Heart left ventricle (tissue), 16 donors: Measurements from ENCODE around the gene ABHD17B. TPM values are rescaled to one million over a fixed set of nuclear protein-coding genes. Genes with fewer than 3 reads are reported as not detected.

ENCODE experiments used
- ATAC-seq, 4 donors: fragments of 200-7000 bp; cut with Tn5 transposase; one replicate each; pipeline ENCODE4 v1.9.1; 2020 to 2022; ENCODE audit warnings: moderate library complexity in 4 of 4, mild to moderate bottlenecking in 3 of 4, moderate number of reproducible peaks in 1 of 4
- DNase-seq, 5 donors: peaks; one replicate each; pipeline ENCODE4 v3.0.0-alpha.2; 2020
- H3K27ac ChIP-seq, 12 donors: fragments of 200-600 bp; sonication (generic) in 4 of 12; one replicate each; pipeline versions ENCODE4 v1.5.0 to v1.8.0; 2016 to 2022; ENCODE audit warnings: mild to moderate bottlenecking in 2 of 12
- H3K27me3 ChIP-seq, 9 donors: fragments of 200-600 bp; sonication (generic) in 2 of 9; one replicate each; pipeline versions ENCODE4 v1.5.1 to v1.8.0; 2016 to 2022; ENCODE audit warnings: mild to moderate bottlenecking in 3 of 9
- H3K36me3 ChIP-seq, 9 donors: fragments of 200-600 bp; sonication (generic) in 2 of 9; one replicate each; pipeline versions ENCODE4 v1.5.0 to v1.8.0; 2018 to 2022; ENCODE audit warnings: mild to moderate bottlenecking in 2 of 9
- H3K4me1 ChIP-seq, 12 donors: fragments of 200-600 bp; sonication (generic) in 4 of 12; one replicate each; pipeline versions ENCODE4 v1.5.0 to v1.8.0; 2016 to 2022; ENCODE audit warnings: mild to moderate bottlenecking in 3 of 12
- H3K4me3 ChIP-seq, 12 donors: fragments of 200-600 bp; sonication (generic) in 4 of 12; one replicate each; pipeline versions ENCODE4 v1.5.0 to v1.8.0; 2017 to 2022; ENCODE audit warnings: mild to moderate bottlenecking in 9 of 12, moderate library complexity in 4 of 12
- H3K9me3 ChIP-seq, 12 donors: fragments of 200-600 bp; sonication (generic) in 4 of 12; one replicate each; pipeline versions ENCODE4 v1.5.0 to v1.8.0; 2016 to 2022; ENCODE audit warnings: mild to moderate bottlenecking in 1 of 12
- CTCF ChIP-seq, 12 donors: fragments of 200-600 bp; sonication (generic) in 4 of 12; IDR thresholded peaks; one replicate each; pipeline versions ENCODE4 v1.5.0 to v1.8.0; 2018 to 2022; ENCODE audit warnings: antibody characterized with exemption in 12 of 12, mild to moderate bottlenecking in 5 of 12
- POLR2A ChIP-seq, 2 donors: fragments of 450-650 bp; IDR thresholded peaks; one replicate each; pipeline ENCODE4 v1.6.1; 2017; ENCODE audit warnings: antibody characterized with exemption in 2 of 2, mild to moderate bottlenecking in 2 of 2, moderate library complexity in 2 of 2
- WGBS, 4 donors: extraction: QIAGEN DNeasy Blood & Tissue Kit in 2 of 4; methylation state at CpG; one replicate each; pipeline versions ENCODE4 v1.1.5 to v1.1.7; 2013 to 2018; 5-methylcytosine and 5-hydroxymethylcytosine counted together
- intact Hi-C, 10 donors: fragments of 100-400 bp; cut with DNase I; formaldehyde crosslinking; loops; one replicate each; pipeline versions ENCODE4 v1.11.1 to v1.14.2; 2022
- polyA plus RNA-seq, 2 donors: library from polyadenylated mRNA; stranded (reverse); fragments of 200-250 nt; gene quantifications; one replicate each; pipeline ENCODE4 v1.2.3, GENCODE V29; 2013
- total RNA-seq, 9 donors: library from RNA; depleted of rRNA in 2 of 9; stranded (reverse); fragments of >200 nt in 2 of 9; fragmentation: NEBNext Ultra II Directional in 3 of 9; extraction: Animal tissue kit (Norgen Biotek cat#: 25700) in 3 of 9; gene quantifications; one replicate each; pipeline versions ENCODE4 v1.1.0 to v1.2.4, GENCODE V29; 2016 to 2023
- donor health status: ischemic (EF 13 %, LVEDD 7.1; RV severe dilation, severe dysfunction).
- donor health status: healthy with polysubstance abuse.
- donor health status: DM: no; HTN: yes; CAD: no.
- donor health status: DM: no; HTN: no; CAD: no.
- donor health status: ischemic (EF 25% LVEDD 6.9; RV normal size, moderate dysfunction).
- donor health status: ischemic (EF 25% LVEDD 5.7; RV mildly dilated, moderate dysfunction).
- donor health status: healthy.
- donor health status: DM: yes; HTN: yes; CAD: no.
- donor health status: ischemic (EF 35%, LVEDD 5.7; RV mildly dilated, moderate dysfunction).
- donor health status: nonischemic (EF 11% LVEDD 7.7; RV severe dilation, severe dysfunction).
- donor health status: DM: yes; HTN: yes; CAD: no.
- donor health status: PGD.
- donor health status: ischemic (EF 29% LVEDD 5.4; RV normal size, mild dysfunction).
- donor health status: nonischemic (EF 23%, LVEDD 6.1; RV moderate dilation, normal function).

The ABHD17B gene
- total and polyA plus RNA-seq, 11 donors = 2.7 to 15.9 (median 10.8) TPM

GRCh38 chr9:71897577-71897976 lies 13.4 kb downstream of the ABHD17B start:
- H3K4me1 ChIP-seq = peaks cover 0 to 66% (median 16%) of the 10 kb centered on the region in 12 donors

GRCh38 chr9:71896761-71897160 lies 14.2 kb downstream of the ABHD17B start:
- Histone ChIP-seq H3K4me1 (peaks cover 0 to 63% (median 14%) of the 10 kb centered on the region in 12 donors), H3K9me3 (no peaks in the 10 kb centered on the region), H3K36me3 (no peaks in the 10 kb centered on the region), H3K27ac (no peak overlapping the region), H3K4me3 (no peak overlapping the region), H3K27me3 (no peaks in the 10 kb centered on the region)
- ATAC-seq (no peak), DNase-seq (no peak)
- intact Hi-C loops = no loop called here
- TF ChIP-seq CTCF (IDR thresholded peaks at IDR 0.05) (no peak), POLR2A (IDR thresholded peaks at IDR 0.05) (no peak)

More at GRCh38 chr9:71897577-71897976, 13.4 kb downstream of the ABHD17B start:
- Histone ChIP-seq H3K27me3 (no peaks in the 10 kb centered on the region), H3K36me3 (no peaks in the 10 kb centered on the region), H3K4me3 (no peak overlapping the region), H3K27ac (peak overlapping the region in 1 of 12 donors; percentile 22), H3K9me3 (no peaks in the 10 kb centered on the region)
- DNase-seq (no peak), ATAC-seq (no peak)
- whole genome bisulfite sequencing, 4 donors = 67 to 87% (median 74%) methylated on average over 1 of the region's 1 CpG
- TF ChIP-seq CTCF (IDR thresholded peaks at IDR 0.05) (no peak), POLR2A (IDR thresholded peaks at IDR 0.05) (no peak)
- intact Hi-C loops = no loop called here

- DNase-seq (no peak), ATAC-seq (no peak)
- Histone ChIP-seq H3K9me3 (no peaks in the 10 kb centered on the region), H3K27me3 (no peaks in the 10 kb centered on the region), H3K27ac (no peak overlapping the region), H3K4me1 (peaks cover 0 to 62% (median 12%) of the 10 kb centered on the region in 12 donors), H3K4me3 (no peak overlapping the region), H3K36me3 (no peaks in the 10 kb centered on the region)
- TF ChIP-seq POLR2A (IDR thresholded peaks at IDR 0.05) (no peak), CTCF (IDR thresholded peaks at IDR 0.05) (no peak)
- intact Hi-C loops = no loop called here
Observed at GRCh38 chr9:71895955-71896354, 15.0 kb downstream of the ABHD17B start.

GRCh38 chr9:71895117-71895516 lies 15.9 kb downstream of the ABHD17B start:
- no peak overlapping the region for H3K4me3 ChIP-seq
- TF ChIP-seq POLR2A (IDR thresholded peaks at IDR 0.05) (no peak), CTCF (IDR thresholded peaks at IDR 0.05) (no peak)
- DNase-seq (no peak), ATAC-seq (no peak)
- intact Hi-C loops = no loop called here
- H3K36me3 ChIP-seq = no peaks in the 10 kb centered on the region
- H3K27ac ChIP-seq = no peak overlapping the region
- no peaks in the 10 kb centered on the region for H3K27me3 ChIP-seq
- peaks cover 0 to 59% (median 12%) of the 10 kb centered on the region in 12 donors for H3K4me1 ChIP-seq
- H3K9me3 ChIP-seq = no peaks in the 10 kb centered on the region
